ENCODE data around the gene PUS3.

GRCh38 chr11:125924384-125925007 is 21.5 kb upstream of the PUS3 start:
- TF ChIP-seq, protein P1, sequence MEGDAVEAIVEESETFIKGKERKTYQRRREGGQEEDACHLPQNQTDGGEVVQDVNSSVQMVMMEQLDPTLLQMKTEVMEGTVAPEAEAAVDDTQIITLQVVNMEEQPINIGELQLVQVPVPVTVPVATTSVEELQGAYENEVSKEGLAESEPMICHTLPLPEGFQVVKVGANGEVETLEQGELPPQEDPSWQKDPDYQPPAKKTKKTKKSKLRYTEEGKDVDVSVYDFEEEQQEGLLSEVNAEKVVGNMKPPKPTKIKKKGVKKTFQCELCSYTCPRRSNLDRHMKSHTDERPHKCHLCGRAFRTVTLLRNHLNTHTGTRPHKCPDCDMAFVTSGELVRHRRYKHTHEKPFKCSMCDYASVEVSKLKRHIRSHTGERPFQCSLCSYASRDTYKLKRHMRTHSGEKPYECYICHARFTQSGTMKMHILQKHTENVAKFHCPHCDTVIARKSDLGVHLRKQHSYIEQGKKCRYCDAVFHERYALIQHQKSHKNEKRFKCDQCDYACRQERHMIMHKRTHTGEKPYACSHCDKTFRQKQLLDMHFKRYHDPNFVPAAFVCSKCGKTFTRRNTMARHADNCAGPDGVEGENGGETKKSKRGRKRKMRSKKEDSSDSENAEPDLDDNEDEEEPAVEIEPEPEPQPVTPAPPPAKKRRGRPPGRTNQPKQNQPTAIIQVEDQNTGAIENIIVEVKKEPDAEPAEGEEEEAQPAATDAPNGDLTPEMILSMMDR (IDR thresholded peaks at IDR 0.05 in 8 of 11, conservative IDR thresholded peaks at IDR 0.05 in 3 of 11): no peak
- no peak for TF ChIP-seq POLR2A (IDR thresholded peaks at IDR 0.05)
